ENCODE measurements around the gene CHMP6.

DNA sequence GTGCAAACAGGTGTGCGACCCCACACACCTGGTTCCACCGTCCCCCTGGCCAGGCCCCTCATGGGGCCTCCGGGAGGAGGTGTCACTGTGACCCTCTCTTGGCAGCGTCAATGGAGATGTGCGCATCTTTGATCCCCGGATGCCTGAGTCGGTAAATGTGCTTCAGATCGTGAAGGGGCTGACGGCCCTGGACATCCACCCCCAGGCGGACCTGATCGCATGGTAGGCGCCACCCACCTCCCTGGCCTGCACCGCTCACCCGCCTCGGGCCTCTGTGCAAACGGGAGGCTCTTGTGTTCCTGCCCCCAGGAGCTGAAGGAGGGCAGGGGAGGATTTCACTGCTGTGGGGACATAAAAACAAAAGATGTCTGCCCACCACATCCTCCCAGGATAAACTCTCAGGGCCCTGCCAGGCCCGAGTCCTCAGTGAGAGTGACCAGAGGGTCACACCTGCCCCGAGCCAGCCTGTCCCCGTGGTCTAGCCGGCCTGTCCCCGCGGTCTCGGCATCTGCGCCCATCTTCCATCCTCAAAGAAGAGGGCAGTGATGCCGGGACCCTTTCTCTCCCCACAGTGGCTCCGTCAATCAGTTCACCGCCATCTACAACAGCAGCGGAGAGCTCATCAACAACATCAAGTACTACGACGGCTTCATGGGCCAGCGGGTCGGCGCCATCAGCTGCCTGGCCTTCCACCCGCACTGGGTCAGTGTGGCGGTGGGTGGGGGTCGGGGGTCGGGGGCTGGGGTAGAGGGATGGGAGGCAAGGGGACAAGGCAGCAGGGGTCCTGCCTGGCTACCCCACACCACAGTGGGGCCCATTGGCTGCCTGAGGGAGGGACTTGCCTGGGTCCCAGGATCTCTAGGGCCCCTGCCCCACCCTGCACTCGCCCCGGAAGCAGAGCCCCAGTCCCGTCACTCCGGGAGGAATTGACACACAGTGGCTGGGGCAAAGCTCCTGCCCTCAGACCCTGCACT lies 29.0 kb upstream of the CHMP6 start:
- TF ChIP-seq, protein P1, sequence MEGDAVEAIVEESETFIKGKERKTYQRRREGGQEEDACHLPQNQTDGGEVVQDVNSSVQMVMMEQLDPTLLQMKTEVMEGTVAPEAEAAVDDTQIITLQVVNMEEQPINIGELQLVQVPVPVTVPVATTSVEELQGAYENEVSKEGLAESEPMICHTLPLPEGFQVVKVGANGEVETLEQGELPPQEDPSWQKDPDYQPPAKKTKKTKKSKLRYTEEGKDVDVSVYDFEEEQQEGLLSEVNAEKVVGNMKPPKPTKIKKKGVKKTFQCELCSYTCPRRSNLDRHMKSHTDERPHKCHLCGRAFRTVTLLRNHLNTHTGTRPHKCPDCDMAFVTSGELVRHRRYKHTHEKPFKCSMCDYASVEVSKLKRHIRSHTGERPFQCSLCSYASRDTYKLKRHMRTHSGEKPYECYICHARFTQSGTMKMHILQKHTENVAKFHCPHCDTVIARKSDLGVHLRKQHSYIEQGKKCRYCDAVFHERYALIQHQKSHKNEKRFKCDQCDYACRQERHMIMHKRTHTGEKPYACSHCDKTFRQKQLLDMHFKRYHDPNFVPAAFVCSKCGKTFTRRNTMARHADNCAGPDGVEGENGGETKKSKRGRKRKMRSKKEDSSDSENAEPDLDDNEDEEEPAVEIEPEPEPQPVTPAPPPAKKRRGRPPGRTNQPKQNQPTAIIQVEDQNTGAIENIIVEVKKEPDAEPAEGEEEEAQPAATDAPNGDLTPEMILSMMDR (IDR thresholded peaks at IDR 0.05; ENCODE audit: poor library complexity, severe bottlenecking): no peak
- TF ChIP-seq EP300 (conservative IDR thresholded peaks at IDR 0.05; ENCODE audit: poor library complexity, severe bottlenecking): no peak
- TF ChIP-seq EZH2 (IDR thresholded peaks at IDR 0.05; ENCODE audit: borderline replicate concordance, insufficient read depth, low read length, poor library complexity, severe bottlenecking): no peak
- TF ChIP-seq RAD21 (conservative IDR thresholded peaks at IDR 0.05): no peak
- TF ChIP-seq, protein P2, sequence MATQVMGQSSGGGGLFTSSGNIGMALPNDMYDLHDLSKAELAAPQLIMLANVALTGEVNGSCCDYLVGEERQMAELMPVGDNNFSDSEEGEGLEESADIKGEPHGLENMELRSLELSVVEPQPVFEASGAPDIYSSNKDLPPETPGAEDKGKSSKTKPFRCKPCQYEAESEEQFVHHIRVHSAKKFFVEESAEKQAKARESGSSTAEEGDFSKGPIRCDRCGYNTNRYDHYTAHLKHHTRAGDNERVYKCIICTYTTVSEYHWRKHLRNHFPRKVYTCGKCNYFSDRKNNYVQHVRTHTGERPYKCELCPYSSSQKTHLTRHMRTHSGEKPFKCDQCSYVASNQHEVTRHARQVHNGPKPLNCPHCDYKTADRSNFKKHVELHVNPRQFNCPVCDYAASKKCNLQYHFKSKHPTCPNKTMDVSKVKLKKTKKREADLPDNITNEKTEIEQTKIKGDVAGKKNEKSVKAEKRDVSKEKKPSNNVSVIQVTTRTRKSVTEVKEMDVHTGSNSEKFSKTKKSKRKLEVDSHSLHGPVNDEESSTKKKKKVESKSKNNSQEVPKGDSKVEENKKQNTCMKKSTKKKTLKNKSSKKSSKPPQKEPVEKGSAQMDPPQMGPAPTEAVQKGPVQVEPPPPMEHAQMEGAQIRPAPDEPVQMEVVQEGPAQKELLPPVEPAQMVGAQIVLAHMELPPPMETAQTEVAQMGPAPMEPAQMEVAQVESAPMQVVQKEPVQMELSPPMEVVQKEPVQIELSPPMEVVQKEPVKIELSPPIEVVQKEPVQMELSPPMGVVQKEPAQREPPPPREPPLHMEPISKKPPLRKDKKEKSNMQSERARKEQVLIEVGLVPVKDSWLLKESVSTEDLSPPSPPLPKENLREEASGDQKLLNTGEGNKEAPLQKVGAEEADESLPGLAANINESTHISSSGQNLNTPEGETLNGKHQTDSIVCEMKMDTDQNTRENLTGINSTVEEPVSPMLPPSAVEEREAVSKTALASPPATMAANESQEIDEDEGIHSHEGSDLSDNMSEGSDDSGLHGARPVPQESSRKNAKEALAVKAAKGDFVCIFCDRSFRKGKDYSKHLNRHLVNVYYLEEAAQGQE (IDR thresholded peaks at IDR 0.05; ENCODE audit: borderline replicate concordance): no peak
- TF ChIP-seq POLR2AphosphoS5 (IDR thresholded peaks at IDR 0.05): no peak
- no peak for TF ChIP-seq MXI1 (conservative IDR thresholded peaks at IDR 0.05; ENCODE audit: poor library complexity, severe bottlenecking)

Measured in neural cell (in vitro differentiated cells).